Parathyroid adenoma (tissue), 2 donors: ENCODE results near the gene ARHGAP18.

Source experiments
- H2AFZ ChIP-seq: fragments of 300-600 bp; sonication (generic); one replicate; pipeline ENCODE4 v1.7.0; 2017; ENCODE audit warnings: antibody characterized with exemption, mild to moderate bottlenecking
- H3K27ac ChIP-seq: fragments of 300-600 bp; sonication (generic); one replicate; pipeline ENCODE4 v1.7.0; 2017
- H3K27me3 ChIP-seq: fragments of 300-600 bp; sonication (generic); one replicate; pipeline ENCODE4 v1.7.0; 2017; ENCODE audit warnings: low read length; ENCODE audit not compliant: control insufficient read depth, insufficient read depth
- H3K36me3 ChIP-seq: fragments of 300-600 bp; sonication (generic); one replicate; pipeline ENCODE4 v1.7.0; 2017; ENCODE audit warnings: low read length; ENCODE audit not compliant: control insufficient read depth, insufficient read depth
- H3K4me1 ChIP-seq: fragments of 300-600 bp; sonication (generic); one replicate; pipeline ENCODE4 v1.7.0; 2017; ENCODE audit warnings: control low read depth
- H3K4me2 ChIP-seq: fragments of 300-600 bp; sonication (generic); one replicate; pipeline ENCODE4 v1.7.0; 2017; ENCODE audit warnings: low read length
- H3K4me3 ChIP-seq: fragments of 300-600 bp; sonication (generic); one replicate; pipeline ENCODE4 v1.7.0; 2017; ENCODE audit warnings: low read depth, low read length
- H3K79me2 ChIP-seq: fragments of 300-600 bp; sonication (generic); one replicate; pipeline ENCODE4 v1.7.0; 2017; ENCODE audit warnings: control low read depth
- H3K9ac ChIP-seq: fragments of 300-600 bp; sonication (generic); one replicate; pipeline ENCODE4 v1.7.0; 2017; ENCODE audit warnings: mild to moderate bottlenecking
- H3K9me3 ChIP-seq: fragments of 300-600 bp; sonication (generic); one replicate; pipeline ENCODE4 v1.7.0; 2017; ENCODE audit warnings: low read length; ENCODE audit not compliant: control insufficient read depth
- CTCF ChIP-seq: fragments of 300-600 bp; sonication (generic); IDR thresholded peaks from one replicate; pipeline ENCODE4 v1.7.0; 2017; ENCODE audit warnings: antibody characterized with exemption, mild to moderate bottlenecking
- donor health status: primary hyperparathyroidism.

Gene ARHGAP18

DNA sequence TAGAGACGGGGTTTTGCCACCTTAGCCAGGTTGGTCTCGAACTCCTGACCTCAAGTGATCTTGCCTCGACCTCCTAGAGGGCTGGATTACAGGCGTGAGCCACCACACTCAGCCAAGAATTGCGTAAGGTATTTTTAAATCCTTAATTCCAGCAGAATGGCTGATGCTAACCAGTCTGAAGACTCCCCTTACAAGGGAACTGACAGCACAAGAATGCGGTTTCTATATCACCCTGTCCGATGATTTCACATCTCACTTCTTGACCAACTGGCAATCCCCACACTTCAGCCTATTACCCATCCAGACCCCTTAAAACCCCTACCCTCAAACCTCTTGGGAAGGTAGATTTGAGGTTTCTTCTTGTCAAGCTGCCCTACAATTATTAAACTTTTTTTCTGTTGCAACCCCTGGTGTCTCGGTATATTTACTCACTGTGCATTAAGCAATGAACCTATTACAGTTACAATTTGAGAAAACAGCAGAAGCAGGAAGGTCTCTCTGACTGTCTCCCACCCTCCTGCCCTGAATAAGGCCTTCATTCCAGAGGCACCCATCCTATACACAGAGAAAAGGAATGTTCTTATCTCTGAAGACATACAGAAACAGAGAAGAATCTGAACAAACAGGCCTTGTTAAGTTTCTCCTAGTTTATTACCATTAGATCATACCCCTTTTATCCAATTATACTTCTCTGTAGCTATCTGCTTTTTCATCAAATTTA is 164.9 kb downstream of the ARHGAP18 start:
- no peaks in the 10 kb centered on the region for H3K9me3 ChIP-seq
- no peak overlapping the region for H3K4me2 ChIP-seq
- H3K79me2 ChIP-seq = no peaks in the 10 kb centered on the region
- H3K27ac ChIP-seq = no peak overlapping the region
- no peaks in the 10 kb centered on the region for H3K36me3 ChIP-seq
- no peak overlapping the region for H2AFZ ChIP-seq
- no peak overlapping the region for H3K4me3 ChIP-seq
- no peak overlapping the region for H3K9ac ChIP-seq
- TF ChIP-seq CTCF = no peak
- no peaks in the 10 kb centered on the region for H3K4me1 ChIP-seq
- H3K27me3 ChIP-seq = no peaks in the 10 kb centered on the region

- Histone ChIP-seq H3K9me3 (no peaks in the 10 kb centered on the region), H3K79me2 (no peaks in the 10 kb centered on the region), H3K9ac (no peak overlapping the region), H3K4me1 (no peaks in the 10 kb centered on the region), H3K4me3 (no peak overlapping the region), H3K27me3 (no peaks in the 10 kb centered on the region), H3K27ac (no peak overlapping the region), H3K36me3 (no peaks in the 10 kb centered on the region), H2AFZ (no peak overlapping the region), H3K4me2 (no peak overlapping the region)
- TF ChIP-seq CTCF = no peak
These were observed 166.0 kb downstream of the ARHGAP18 start for GRCh38 chr6:129543981-129544380.

DNA sequence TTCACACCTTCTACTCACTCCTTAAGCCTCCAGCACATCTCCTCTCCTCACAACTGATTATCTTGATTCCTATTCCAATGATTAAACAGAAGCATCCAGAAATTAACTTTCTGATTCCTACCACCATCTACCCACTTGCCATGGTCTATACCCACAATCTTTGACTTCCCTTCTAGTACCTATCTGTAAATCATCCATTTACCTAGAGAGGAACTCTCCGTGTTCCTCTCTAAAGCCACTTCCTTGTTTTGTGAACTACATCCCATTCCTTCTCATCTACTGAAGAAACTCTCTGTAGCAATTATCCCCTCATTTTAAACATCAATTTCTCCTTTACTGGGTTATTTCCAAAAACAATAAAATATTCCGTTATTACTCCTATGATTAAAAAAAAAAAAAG is 167.3 kb downstream of the ARHGAP18 start:
- no peaks in the 10 kb centered on the region for H3K4me1 ChIP-seq
- H3K9me3 ChIP-seq = no peaks in the 10 kb centered on the region
- no peak overlapping the region for H3K9ac ChIP-seq
- no peak overlapping the region for H2AFZ ChIP-seq
- no peak overlapping the region for H3K27ac ChIP-seq
- H3K36me3 ChIP-seq = no peaks in the 10 kb centered on the region
- H3K27me3 ChIP-seq = no peaks in the 10 kb centered on the region
- H3K79me2 ChIP-seq = no peaks in the 10 kb centered on the region
- no peak overlapping the region for H3K4me3 ChIP-seq
- TF ChIP-seq CTCF = no peak
- no peak overlapping the region for H3K4me2 ChIP-seq

GRCh38 chr6:129539032-129539431 is 170.9 kb downstream of the ARHGAP18 start:
- Histone ChIP-seq H3K4me1 (no peaks in the 10 kb centered on the region), H3K4me3 (no peak overlapping the region), H3K4me2 (no peak overlapping the region), H3K9ac (no peak overlapping the region), H3K9me3 (no peaks in the 10 kb centered on the region), H2AFZ (no peak overlapping the region), H3K79me2 (no peaks in the 10 kb centered on the region), H3K27ac (no peak overlapping the region), H3K36me3 (no peaks in the 10 kb centered on the region), H3K27me3 (no peaks in the 10 kb centered on the region)
- TF ChIP-seq CTCF = no peak

DNA sequence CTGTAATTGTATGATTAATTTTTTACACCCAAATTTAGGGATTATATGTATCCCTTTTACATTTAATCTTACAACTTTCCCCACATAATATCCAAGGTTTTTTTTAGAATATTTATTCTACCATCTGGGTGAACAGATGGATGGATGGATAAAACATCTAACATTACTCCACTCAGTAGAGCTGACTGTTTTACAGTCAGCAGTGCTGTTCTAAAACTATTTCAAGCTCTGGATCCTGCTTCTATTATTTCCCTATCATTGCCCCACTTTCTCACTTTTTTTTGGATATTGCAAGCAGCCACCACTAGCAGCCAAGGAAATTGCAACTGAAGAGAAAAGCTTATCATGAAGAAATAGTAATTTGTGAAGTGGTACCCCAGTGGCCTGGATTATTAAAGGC is 173.7 kb downstream of the ARHGAP18 start:
- Histone ChIP-seq H3K79me2 (no peaks in the 10 kb centered on the region), H3K4me2 (no peak overlapping the region), H3K4me1 (no peaks in the 10 kb centered on the region), H3K9ac (no peak overlapping the region), H3K9me3 (no peaks in the 10 kb centered on the region), H3K27ac (no peak overlapping the region), H3K4me3 (no peak overlapping the region), H3K36me3 (no peaks in the 10 kb centered on the region), H2AFZ (no peak overlapping the region), H3K27me3 (no peaks in the 10 kb centered on the region)
- no peak for TF ChIP-seq CTCF
